ENCODE results near the gene MSI2. TPM values are rescaled to one million over a fixed set of nuclear protein-coding genes. Genes with fewer than 3 reads are reported as not detected.
"Not testable (repeated sequence)": the region's sequence is repeated elsewhere in the genome, so short reads cannot be mapped to it uniquely, and the experiment has no call there.

The MSI2 gene
- total RNA-seq, 1 experiment from 2014 or later, result 29.4 TPM

DNA sequence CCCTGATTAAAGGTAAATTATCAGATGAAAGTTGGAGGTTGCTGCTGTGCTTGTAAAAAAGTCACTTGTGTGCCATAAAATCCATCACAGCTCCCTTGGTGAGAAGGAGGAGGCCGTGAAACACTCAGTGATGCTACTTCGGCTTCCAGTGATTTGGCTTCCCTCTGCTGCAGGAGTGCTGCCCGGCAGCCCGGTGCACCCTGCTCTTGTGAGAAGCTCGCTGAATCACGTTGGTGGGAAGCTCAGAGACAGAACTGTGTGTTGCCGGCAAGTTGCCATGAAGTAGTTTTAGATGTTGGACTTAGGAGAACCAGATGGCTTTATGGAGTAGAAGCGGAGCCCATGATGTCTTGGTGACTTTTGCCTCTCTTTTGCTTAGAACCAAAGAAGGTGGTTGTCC, 33.3 kb downstream of the MSI2 start:
- DNase-seq (ENCODE audit: low read depth), result no peak

GRCh38 chr17:57290981-57291380, 34.7 kb downstream of the MSI2 start:
- DNase-seq (ENCODE audit: low read depth), result no peak

DNA sequence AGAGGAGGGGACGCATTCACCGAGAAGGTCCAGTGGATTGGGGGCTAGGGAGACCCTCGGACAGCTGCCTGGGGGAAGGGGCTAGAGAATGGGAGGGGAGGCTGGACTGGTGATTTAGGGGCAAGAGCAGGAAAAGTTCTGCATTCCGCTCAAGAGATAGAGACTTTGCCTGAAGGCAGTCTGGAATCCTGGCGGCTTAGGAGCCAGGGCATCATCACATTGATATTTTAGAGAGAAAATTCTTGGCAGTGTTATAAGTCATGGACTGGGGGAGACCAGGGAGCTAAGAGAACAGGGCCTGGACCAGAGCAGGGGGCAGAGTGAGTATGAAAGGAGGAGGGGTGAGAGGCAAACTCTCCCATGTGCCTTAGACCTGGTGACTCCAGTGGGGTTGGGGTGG, 35.8 kb downstream of the MSI2 start:
- no peak for DNase-seq (ENCODE audit: low read depth)

DNA sequence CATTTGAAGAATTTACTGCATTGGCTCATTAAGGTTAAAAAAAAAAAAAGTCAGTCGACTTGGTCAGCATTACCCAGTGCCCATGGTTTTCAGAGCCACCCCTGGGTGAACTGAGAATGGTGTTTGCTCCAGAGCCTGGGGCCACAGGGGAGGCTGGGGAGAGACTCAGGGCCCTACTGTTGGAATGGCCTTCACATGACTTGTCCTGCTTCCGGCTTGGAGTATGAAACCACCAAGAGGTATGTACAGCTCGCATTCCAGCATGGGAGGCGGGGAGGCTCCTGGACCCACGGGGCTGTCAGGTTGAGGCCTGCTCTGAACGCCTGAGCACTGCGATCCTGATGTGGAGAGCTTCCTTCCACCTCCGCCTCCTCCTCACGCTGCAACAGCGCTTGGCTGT, 36.8 kb downstream of the MSI2 start:
- DNase-seq (ENCODE audit: low read depth), result peak; percentile 59

GRCh38 chr17:57294101-57294500, 37.8 kb downstream of the MSI2 start:
- DNase-seq (ENCODE audit: low read depth), result no peak

GRCh38 chr17:57294629-57295501, 38.5 kb downstream of the MSI2 start:
- DNase-seq (ENCODE audit: low read depth), result peak; percentile 86

GRCh38 chr17:57295526-57296023, 39.3 kb downstream of the MSI2 start:
- peak; percentile 48 for DNase-seq (ENCODE audit: low read depth)

DNA sequence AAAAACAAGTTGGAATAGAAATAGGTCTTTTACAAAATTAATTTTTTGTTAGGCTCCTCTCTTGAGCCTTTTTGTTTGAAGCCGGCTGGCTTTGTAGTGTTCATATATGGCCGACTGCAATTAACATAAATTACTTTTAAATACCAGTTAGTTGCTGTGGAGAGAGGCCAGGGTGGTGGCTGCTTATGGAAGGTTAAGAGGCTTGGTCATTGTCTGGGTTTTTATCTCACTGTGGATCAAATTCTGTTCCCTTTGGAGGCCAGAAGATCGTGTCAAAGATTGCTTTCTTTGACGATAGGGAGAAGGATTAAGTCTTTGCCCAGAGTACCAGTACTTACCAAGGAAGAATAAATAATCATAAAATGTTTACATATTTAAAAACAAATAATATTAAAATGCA, 39.9 kb downstream of the MSI2 start:
- peak; percentile 54 for DNase-seq (ENCODE audit: low read depth)

- no peak for DNase-seq (ENCODE audit: low read depth)
Measured at GRCh38 chr17:57299176-57299575, 42.9 kb downstream of the MSI2 start.

DNA sequence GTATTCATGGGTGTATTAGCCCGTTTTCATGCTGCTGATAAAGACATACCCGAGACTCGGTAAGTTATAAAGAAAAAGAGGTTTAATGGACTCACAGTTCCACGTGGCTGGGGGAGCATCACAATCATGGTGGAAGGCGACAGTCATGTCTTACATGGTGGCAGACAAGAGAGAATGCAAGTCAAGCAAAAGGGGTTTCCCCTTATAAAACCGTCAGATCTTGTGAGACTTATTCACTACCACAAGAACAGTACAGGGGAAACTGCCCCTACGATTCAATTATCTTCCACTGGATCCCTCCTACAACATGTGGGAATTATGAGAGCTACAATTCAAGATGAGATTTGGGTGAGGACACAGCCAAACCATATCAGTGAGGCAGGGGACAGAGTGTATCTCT, 44.3 kb downstream of the MSI2 start:
- not testable (repeated sequence) for DNase-seq (ENCODE audit: low read depth)

- no peak for DNase-seq (ENCODE audit: low read depth)
Measured at GRCh38 chr17:57302690-57303465, 46.6 kb downstream of the MSI2 start.

GRCh38 chr17:57305144-57305728, 48.9 kb downstream of the MSI2 start:
- no peak for DNase-seq (ENCODE audit: low read depth)

- no peak for DNase-seq (ENCODE audit: low read depth)
Measured at GRCh38 chr17:57305908-57306504, 49.7 kb downstream of the MSI2 start.

DNA sequence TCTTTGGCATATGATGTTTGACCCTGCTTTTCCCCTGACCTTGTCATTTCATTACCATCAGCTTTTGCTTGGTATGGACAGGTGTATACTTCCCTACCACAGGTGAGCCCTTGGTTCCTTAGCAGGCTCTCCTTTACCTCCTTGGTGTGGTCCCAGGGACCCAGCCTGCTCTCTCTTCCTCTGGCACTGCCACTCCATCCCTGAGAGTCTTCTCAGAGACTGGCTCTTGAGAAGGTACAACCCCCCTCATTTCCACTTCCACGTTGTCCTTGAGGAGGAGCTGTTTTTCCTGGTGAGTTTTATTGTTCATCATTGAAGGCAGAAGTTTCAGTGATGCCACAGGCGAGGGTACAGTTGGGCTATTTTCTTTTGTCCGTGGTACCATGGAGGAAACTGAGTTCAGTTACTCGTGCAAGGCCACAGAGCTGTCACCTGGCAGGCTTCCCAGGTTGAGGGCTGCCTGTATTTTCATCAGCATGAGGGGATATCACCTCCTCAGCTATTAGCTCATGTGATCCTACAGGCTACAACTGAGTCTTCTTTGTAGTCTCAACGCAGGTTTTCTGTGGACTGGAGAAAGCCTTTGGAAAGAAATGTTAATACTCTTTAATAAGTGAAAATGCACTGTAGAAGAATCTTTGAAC, 52.3 kb downstream of the MSI2 start:
- DNase-seq (ENCODE audit: low read depth), result no peak

GRCh38 chr17:57309479-57309878, 53.2 kb downstream of the MSI2 start:
- DNase-seq (ENCODE audit: low read depth), result no peak

DNA sequence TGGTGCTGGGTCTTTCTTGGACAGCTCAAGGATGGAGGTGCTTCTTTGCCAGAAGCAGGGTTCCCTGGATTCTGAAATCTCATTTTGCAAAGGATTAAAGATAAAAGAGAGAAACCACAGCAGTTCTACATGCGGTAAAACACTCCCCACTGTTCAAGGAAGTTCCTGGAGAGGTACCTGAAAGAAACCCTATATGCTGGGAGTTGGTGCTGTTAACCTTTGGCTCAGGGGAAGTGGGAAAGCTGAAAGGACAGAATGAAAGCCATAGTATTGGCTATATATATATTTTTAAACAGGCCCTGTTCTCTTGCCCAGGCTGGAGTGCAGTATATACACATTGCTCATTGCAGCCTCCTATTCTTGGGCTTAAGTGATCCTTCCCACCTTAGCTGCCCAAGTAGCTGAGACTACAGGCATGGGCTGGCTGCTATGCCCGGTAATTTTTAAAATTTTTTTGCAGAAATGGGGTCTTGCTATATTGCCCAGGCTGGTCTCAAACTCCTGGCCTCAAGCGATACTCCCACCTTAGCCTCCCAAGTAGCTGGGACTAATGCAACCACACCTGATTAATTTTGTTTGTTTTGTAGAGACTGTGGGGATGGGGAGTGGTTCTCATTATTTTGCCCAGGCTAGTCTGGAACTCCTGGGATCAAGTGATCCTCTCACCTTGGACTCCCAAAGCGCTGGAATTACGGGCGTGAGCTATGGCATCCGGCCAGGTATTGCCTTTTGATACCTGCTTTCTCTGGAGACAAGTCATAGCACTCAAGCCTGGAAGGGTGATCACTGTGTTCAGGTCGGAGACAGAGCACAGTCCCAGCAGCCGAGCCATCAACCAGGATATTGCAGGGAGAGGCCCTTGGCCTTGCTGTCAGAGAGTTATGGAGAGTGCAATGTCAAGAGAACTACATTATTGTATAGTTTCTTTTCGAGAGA, 55.2 kb downstream of the MSI2 start:
- no peak for DNase-seq (ENCODE audit: low read depth)

DNA sequence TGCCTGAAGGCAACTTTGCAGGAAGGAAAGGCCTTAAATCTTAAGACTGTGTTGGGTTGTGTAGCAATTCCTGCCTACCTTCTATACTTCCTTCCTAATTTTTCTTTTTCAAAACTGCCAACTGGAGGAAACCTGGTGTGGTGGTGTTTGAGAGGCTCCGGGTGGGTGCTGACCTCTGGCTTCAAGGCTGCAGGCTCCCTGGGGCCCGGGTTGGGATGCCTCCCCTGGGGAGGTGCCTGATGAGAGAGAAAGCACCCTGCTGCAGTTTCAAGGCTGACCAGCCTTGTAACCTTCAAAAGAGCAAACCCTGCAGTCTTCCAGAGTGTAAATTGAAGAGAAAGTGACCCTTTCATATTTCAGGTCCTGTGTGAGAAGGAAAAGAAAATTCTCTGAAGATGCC, 55.9 kb downstream of the MSI2 start:
- no peak for DNase-seq (ENCODE audit: low read depth)

GRCh38 chr17:57313097-57313835, 56.9 kb downstream of the MSI2 start:
- no peak for DNase-seq (ENCODE audit: low read depth)

Data from RPMI7951 (cell line).